GM12801 (cell line): Measurements from ENCODE around the gene PCBP2.

Source experiments
- CTCF ChIP-seq: IDR thresholded peaks from one replicate; pipeline ENCODE4 v1.5.1; 2011; ENCODE audit warnings: control low read depth; ENCODE audit not compliant: insufficient read length; ENCODE audit errors: extremely low read depth

Gene PCBP2

GRCh38 chr12:53499266-53500141, 47.6 kb downstream of the PCBP2 start, which contains the start of gene MAP3K12:
Gene MAP3K12 (minus strand): TSS chr12:53499458. CDS start chr12:53487391, 12,067 bp downstream.
- no peak for TF ChIP-seq CTCF

- no peak for TF ChIP-seq CTCF
Observed at GRCh38 chr12:53500142-53500775, 48.4 kb downstream of the PCBP2 start.

GRCh38 chr12:53500776-53501614, 49.1 kb downstream of the PCBP2 start, which contains the start of gene TARBP2:
Gene TARBP2 (plus strand): TSS chr12:53501283. CDS start chr12:53501409, 126 bp downstream.
- no peak for TF ChIP-seq CTCF

- TF ChIP-seq CTCF: no peak
Observed at GRCh38 chr12:53501615-53502181, 49.8 kb downstream of the PCBP2 start.

- no peak for TF ChIP-seq CTCF
Observed at GRCh38 chr12:53502331-53502730, 50.4 kb downstream of the PCBP2 start.

- no peak for TF ChIP-seq CTCF
Observed at GRCh38 chr12:53502983-53503728, 51.3 kb downstream of the PCBP2 start.
